NCI-H2081 (cell line): ENCODE results near the gene NDC1.
"Not testable (repeated sequence)": the region's sequence is repeated elsewhere in the genome, so short reads cannot be mapped to it uniquely, and the experiment has no call there.

Experiments used
- DNase-seq, 2 experiments: peaks; one replicate each; lab custom pipeline; 2025; lab: John Stamatoyannopoulos, UW

The NDC1 gene

DNA sequence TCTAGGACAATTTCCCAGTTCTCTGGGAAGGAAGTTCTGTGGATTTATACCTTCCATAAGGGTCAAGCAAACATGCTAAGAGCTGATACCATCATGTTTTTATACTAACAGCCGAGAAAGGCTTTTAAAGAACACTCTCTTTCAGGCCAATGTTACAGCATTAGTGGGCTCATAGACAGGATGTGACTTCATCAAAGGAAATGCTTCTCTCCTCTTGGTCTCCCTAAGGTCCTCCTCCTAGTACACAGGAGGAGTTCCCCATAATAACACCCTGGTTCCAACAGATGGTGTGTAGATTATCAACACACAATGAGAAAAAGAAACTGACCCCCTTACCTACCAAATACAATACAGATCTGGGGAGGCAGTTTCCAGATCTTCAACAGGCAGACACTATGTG lies 72.4 kb downstream of the NDC1 start:
- no peak for DNase-seq

DNA sequence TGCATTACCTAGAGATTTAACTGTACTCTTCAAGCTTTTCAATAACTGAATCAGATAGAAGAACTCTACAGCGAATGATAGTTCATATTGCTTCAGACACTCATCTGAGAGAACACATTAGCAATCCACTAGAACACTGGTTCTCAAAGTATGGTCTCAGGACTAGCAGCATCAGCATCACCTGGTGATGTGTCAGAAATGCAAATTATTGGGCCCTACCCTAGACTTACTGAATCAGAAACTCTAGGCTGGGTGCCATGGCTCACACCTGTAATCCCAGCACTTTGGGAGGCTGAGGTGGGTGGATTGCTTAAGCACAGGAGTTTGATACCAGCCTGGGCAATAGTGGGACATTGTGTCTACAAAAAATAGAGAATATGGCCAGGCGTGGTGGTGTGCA lies 74.2 kb downstream of the NDC1 start:
- DNase-seq: no peak

DNA sequence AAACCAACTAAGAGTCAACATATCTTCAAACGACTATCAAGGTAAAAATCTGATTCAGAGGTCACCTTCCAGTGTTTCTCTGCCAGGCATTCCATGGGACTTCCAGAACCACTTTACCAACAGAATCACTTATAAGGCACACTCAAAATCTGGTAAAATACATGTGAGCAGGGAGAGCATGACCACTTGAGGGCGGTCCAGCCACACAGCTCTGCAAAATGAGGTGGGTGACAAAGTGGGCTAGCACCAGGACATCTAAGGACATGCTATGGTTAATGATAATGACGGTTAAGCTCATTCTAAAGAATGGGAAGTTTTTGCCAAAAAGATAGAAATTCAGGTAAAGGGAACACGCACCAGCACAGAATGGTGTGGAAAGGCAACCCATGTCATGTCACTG lies 74.6 kb downstream of the NDC1 start:
- no peak for DNase-seq

DNA sequence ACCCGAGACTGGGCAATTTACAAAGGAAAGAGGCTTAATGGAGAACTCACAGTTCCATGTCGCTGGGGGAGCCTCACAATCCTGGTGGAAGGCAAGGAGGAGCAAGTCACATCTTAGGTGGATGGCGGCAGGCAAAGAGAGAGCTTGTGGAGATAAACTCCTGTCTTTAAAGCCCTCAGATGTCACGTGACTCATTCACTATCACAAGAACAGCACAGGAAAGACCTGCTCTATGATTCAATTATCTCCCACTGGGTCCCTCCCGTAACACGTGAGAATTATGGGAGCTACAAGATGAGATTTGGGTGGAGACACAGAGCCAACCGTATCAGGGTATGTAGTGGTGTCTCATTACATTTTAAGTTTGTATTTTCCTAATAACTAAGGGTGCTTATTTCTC lies 77.6 kb downstream of the NDC1 start:
- not testable (repeated sequence) for DNase-seq

DNA sequence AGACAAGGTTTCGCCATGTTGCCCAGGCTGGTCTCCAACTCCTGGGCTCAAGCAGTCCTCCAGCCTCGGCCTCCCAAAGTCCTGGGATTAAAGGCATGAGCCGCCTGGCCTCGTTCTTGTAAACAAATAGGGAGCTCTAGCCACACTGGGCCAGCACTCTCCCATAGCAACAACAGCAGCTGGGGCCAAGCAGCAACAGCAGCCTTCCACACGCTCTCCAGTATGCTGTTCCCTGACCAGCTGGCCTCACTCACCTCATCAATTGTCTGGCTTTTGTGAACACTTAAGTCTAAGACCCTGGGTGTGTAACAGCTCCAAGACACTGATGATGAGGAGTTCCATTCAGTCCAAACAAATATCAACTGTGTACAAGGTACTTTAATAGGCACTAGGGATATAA lies 82.2 kb downstream of the NDC1 start:
- no peak for DNase-seq

DNA sequence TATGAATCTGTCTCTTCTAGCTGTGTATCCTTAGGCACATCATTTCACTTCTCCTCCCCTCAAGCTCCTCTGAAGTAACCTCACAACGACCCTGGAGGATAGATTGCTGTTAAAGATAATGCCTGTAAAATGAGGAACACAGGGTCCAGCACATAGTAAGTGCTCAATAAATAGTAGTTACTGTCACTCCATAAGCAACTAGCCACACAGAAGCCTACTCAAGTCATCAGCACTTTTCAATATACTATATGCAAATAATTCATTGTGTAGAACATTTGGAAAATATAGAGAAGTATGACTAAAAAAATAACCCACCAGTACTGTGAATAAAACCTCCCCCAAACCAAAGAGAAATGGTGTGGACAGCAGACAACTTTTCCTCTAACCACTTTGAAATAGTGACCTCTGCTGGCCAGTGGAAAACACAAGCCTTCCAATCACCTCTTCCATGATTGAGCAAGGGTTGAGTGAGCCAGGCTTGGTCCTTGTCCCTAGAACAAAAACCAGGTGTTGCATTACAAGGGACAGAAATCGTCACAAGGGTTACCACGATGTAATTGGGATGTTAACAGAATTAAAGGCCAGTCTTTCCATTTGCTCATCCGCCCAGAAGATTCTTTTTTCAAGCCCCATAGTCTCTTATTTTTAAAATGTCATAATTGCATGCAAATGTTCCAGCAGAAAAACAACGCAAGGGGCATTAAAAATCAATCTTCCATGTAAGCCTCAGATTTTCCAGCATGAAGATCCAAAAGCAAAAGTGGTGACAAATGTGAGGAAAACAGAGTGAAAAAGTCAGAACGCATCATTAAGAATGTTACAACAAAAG lies 83.4 kb downstream of the NDC1 start:
- peak; percentile 26 to 38 for DNase-seq

DNA sequence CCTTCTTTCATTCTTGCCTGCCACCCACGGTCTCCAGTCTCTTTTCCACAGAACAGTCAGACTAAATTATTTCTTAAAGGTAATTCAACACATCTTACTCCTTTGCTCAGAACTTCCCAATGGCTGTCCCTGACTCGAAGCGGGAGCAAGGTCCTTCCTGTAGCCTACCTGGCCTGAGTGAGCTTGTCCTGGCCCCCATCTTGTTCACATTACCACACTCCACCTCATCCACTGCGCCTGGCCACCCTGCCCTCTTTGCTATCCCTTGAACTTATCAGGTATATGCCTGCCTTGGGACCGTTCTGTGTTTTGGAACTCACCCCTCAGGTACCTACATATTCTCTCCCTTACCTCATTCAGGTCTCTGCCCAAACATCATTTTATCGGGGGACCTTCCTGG lies 85.8 kb downstream of the NDC1 start:
- no peak for DNase-seq

DNA sequence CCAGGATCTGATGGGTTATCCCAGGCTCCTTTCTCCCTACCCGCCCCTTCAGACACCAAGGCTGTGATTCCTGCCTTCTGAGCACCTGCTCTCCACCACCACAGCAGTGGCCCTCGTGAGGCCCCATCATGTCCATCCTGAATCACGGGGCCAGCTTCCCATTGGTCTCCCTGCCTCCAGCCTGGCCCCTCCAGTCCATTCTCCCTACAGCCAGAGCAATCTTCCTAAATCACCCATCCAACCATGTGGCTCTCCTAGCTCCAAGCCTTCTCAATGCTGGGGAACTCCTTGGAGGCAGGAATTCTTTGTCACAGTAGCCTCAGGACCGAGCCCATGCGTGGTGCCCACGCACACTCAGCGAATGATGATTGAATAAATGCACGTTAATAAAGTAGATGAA lies 90.3 kb downstream of the NDC1 start:
- DNase-seq: no peak

DNA sequence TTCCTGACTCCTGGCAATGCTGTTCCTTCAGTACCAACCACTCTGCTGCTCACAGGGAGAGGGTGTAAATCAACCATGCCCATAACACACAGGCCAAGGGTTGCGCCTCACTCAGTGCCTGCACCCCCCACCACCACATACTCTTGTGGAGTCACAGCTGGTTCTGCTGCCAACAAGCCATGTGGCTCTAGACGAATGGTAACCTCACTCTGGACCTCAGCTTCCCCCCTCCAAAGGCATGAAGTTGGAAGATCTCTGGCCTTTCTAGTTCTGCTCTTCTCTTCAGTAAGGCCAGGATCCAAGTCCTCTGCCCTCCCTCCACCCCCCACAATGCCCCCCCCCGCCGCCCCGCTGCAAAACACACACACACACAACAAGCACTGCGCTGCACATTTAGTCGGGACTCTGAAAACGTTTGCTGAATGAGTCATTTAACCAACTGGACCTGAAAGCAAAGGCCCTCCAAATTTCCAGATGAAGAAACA lies 97.4 kb downstream of the NDC1 start:
- DNase-seq: no peak

DNA sequence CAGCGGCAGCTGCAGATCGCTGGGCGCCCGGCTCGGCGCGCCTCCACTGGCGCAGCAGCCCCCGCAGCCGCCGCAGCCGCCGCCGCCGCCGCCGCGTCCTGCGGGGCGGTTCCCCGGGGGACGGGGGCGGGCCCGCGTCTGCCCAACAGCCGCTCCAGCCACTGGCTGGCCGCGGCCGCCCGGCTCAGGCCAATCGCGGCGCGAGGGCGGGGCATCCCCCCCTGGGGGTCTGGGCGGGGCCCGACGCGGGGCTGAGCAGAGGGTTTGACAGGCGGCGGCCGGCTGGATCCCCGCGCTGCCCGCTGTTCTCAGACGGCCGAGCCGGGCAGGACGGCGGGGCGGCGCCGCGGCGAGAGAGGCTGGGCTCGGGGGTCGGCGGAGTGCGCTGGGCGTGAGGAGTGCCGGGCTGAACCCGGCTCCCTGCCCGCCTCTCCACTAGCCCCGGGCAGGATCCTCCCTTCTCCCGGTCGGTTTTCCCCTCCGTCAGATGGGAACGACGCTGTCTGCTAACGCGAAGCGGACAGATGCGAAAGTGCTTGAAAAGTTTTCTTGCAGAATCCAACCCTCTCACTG lies 98.9 kb downstream of the NDC1 start, which contains the start of gene GLIS1:
Gene GLIS1 (minus strand): TSS at position 56 of the 573 bp plus-strand sequence. CDS start 1,100 bp downstream, outside the sequence.
- DNase-seq: peak; percentile 75 to 86

DNA sequence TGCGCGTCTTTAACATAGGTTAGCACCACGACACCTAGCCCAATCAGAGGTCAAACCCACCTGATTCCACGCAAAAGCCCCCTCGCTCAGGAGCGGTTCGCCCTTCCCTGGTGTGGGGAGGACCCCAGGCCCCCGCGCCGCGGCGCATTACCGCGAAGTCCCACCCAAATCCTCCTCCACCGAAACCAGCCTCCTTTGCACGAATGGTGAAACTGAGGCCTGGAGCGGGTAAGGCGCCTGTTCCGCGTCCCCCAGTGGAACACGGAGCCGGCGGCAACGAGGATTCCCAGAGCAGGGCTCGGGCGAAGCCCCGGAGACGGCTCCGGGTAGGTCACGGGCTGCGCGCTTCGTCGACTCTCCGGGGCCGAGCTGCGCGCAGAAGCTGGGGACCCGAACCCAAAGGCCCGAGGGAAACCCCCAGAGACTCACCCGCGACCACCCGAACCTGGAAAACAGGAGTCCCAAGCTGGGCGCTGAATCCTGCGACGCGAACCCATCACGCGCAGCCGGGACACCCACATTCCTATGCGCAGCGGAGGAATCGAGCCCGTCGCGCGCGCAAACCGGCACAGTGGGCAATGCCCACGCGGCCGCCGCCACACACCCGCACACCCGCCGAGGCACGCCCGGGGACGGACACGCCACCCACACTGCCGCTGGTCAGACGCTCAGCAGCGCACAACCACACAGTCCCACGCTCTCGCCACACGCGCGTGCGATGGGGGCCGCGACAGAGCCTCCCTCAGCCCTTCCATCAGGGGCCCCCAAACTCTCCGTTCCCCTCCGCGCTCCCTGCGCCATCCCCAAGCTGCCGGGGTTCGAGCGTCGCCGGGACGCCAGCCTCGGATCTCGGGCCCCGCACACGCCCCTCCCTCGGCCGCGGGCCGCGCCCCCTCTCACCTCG lies 99.6 kb downstream of the NDC1 start:
- DNase-seq: no peak

DNA sequence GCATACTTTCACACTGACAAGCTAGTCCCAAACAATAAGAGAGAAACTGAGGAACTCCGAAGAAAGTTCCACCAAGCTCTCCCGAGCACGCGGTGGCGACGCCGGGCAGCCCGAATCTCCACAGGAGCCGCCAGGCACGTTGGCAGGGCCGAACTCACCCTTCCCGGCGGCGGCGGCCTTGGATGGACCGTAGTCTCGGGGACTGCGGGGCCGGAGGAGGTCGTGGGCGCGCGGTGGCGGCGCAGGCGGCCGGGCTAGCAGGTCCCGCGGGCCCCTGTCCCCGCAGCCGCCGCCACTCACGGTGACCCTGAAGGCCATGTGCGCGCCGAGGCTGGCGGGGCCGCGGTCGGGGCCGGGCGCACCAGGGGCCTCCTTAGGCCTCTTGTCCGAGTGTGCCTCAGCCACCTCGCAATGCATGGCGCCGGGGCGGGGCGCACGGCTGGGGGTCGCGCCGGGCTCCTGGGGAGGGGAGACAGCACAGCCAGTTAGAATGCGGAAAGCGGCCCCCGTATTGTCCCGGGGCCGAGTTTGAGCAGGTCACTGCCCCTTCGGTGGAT lies 100.4 kb downstream of the NDC1 start:
- no peak for DNase-seq

DNA sequence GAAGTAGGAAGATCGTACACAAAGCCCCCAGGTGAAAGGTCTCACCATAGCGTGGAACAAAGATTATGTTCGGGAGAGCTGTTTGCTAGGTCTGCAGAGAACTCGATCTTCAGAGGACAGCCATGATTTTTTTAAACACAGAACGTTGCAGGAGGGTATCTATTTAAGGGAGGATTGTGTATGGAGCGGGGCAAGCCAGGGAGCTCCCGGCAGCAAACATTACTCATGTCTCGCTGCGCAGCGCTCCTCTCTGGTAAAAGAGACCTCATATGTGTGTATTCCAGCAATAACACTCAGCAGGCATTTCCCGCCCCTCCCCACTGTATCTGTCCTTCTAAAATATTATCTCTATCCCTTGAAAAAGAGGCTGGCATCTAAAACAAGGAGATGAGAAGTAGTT lies 101.8 kb downstream of the NDC1 start:
- no peak for DNase-seq

DNA sequence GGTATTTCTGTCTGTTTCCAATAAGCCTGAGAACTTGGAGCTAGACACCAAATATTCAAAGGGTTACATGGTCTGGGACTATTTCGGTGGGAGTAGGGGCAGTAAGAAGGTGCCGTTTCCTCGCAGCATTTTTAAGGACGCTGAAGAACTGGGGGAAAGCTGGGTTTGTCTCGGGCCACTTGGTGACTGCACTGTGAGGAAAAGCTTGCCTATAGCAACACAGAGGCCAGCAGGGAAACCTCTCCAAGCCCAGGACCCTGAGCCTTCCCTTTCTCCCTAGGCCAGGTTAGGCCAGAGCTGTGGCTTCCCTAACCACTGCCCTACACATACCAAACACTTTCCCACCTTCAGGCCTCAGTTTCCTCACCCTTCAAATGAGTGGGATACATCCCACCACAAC lies 102.4 kb downstream of the NDC1 start:
- DNase-seq: no peak

DNA sequence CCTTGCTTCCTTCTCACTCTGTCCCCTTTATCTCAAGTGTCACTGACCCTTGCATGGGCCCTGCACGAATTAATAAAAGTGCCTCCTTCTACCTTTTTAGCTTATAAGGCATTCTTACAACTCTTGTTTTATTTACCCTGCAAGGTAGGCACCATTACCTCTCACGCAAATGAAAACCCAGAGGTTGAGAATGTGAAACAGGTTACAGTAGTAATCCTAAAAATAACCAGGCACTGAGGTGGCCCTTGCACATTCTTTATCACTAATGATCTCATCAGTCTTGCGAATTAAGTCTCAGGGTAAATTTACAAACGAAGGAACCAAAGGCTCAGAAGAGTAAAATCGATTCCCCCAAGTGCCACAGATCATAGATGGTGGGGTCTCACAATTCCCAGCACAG lies 102.8 kb downstream of the NDC1 start:
- no peak for DNase-seq

DNA sequence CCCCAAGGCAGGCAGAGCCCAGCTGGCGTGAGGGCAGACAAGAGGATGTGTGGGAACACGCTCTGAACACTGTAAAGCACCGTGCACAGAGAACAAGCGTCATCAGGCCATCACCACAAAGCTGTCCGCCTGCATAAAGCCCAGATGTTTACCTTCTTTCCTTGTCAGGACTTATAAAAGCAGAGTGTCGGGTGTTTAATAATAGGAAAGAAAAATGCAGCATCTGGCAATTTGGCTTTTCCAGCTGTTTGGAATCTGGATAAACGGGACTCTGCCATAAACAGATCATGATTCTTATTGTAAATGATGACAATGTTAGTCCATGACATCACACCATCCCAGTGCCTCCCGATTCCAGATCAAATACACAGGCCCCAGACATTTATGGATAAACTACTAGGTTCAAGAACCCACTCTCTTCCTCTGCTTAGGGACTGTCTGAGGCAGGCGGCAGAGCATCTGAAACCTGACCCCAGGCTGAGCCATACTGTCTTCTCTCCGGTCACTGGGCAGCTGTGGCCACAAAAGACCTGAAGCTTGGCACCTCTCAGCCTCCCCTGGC lies 103.4 kb downstream of the NDC1 start:
- DNase-seq: no peak

DNA sequence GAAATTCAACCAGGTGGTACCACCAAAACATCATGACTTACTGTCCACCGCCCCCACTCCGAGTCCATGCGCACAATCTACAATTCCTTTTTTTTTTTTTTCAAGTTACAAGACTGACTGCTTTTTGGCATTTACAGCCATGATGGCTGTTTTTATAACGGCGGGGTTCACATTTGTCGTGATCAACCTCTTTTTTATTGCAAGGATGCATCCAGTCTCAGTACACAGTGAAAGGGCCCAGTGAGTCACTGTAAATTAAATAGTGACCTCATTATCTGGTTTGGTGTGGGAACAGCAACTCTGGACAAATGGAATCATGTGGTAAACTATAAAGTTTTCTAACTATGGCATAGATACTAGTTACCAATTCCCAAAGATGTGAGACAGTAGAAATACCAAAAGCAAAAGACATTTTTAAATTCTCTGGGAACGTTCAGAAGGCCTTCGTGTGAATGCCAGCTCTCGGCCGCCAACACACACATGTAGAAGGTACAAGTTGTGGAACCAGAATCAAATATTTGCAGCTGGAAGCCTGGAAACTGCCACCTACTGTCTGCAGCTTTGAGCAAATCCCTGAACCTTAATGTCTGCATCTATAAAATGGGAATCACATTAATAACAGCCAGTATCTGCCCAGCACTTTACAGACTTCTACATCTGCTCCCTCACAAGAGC lies 104.0 kb downstream of the NDC1 start:
- DNase-seq: no peak

DNA sequence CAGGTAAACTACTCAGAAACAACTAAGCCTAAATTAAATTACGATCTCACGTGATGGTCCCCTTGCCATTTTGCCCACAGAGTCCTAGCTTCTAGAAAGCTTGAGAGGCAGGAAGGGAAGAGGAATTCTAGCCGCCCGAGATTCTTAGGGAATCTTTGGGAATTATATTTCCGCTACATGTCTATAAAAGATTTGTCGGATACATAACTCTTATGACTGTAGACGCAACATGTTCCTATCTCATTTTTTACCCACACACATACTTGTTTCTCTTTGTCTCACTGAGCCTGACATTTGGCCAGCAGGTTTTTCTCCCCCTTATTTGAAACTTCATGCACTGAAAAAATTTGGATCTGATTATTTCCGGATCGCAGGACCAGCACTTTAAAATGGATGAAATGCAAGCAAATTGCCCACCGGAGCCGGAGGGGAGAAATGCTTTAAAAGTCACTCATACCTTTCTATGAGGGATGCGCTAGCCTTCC lies 104.6 kb downstream of the NDC1 start:
- no peak for DNase-seq

DNA sequence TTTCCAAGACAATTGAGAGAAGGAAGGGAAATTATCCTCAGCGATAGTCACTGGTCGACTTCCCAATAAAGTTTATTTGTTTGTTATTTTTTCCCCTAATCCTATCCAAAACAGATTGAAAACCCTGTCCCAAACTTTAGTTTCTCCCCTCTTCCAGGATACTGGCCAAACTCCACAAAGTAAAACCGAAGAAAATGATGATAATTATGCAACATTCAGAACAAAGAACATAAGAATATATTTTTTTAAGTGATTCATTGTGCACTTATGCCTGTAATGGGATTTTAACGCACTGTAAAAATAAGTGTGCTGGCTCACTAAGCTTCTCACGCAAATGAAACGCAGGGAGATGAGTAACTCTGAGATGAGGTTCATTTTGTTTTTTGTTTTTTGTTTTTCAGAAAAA lies 105.2 kb downstream of the NDC1 start:
- DNase-seq: no peak

DNA sequence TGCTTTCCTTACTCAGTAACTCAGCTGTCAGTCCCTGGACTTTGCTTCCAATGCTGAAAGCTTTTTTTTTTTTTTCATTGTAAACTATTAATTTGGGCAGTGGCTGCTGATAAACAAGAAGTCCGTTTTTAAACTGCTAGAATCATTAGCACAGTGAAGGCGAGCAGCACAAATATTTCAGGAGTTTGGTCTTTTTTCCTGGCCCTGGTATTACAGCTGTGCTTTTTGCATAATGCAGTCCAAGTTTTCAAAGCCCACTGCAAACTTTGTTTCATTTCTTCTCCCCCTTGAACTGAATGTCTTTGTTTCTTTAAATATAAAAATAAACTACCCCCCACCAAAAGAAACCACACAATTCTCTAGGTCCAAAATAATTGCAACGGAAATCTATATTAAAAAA lies 105.7 kb downstream of the NDC1 start:
- DNase-seq: no peak

DNA sequence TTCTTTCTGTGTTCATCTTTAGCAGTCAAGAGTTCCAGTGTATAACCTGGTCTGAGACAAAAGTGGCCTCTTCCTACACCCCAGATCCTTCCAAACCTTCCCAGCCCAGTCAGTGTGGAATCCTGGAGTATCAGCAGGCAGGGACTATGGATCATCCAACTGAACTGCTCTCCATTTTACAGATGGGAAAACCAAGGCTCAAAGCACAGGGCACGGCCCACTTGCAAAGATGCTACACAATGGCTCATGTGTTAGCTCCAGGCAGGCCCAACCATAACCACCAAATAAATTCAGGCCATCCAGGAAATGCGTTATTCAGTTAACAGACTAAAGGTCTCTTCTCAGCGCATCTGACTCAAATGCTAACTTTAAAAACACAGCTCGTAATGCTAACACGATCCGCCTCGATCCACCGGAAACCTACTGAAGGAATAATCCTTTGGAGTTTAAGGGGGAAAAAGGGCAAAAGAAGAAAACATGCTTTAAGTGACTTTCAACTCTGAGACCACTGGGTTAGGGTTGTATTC lies 106.3 kb downstream of the NDC1 start:
- DNase-seq: no peak
